ENCODE results near the gene CREBBP.
"Not testable (repeated sequence)": the region's sequence is repeated elsewhere in the genome, so short reads cannot be mapped to it uniquely, and the experiment has no call there.

GRCh38 chr16:3911741-3912140, 31.2 kb upstream of the CREBBP start:
- TF ChIP-seq CTCF (optimal IDR thresholded peaks at IDR 0.05 in 1 of 3, IDR thresholded peaks at IDR 0.05 in 1 of 3, conservative IDR thresholded peaks at IDR 0.05 in 1 of 3; ENCODE audit: extremely low read depth in 1 of 3, insufficient read depth in 2 of 3, low read length in 3 of 3); EZH2 (IDR thresholded peaks at IDR 0.05; ENCODE audit: low read length): not testable (repeated sequence)
